ENCODE data around the gene TENT4A.
A peak's percentile ranks its signal among the peaks of the same experiment; 100 is the strongest.
"Not testable (repeated sequence)": the region's sequence is repeated elsewhere in the genome, so short reads cannot be mapped to it uniquely, and the experiment has no call there.

TENT4A gene
- 52.4 to 63.9 (median 55.5) reads per million in 3 donors for total RNA-seq

GRCh38 chr5:6713274-6714225 lies at the start of gene TENT4A:
TSS of gene TENT4A (plus strand) at chr5:6713432. CDS start at chr5:6713984, 552 bp downstream.
- no peaks in the 10 kb centered on the region for H3K9me3 ChIP-seq (ENCODE audit: control insufficient read depth, low read length)
- peaks cover 27% of the 10 kb centered on the region for H3K4me1 ChIP-seq (ENCODE audit: control insufficient read depth, insufficient read depth, low read length, poor library complexity, severe bottlenecking)
- peak in 1 of 3 donors; percentile 30 for DNase-seq
- no peaks in the 10 kb centered on the region for H3K36me3 ChIP-seq (ENCODE audit: control insufficient read depth, insufficient read depth, low read length)
- H3K4me3 ChIP-seq (ENCODE audit: insufficient read depth, low read depth, low read length, poor library complexity, severe bottlenecking): peak within 1 kb of the TSS; percentile 91
- no peaks in the 10 kb centered on the region for H3K27me3 ChIP-seq (replicated peaks; ENCODE audit: control insufficient read depth, insufficient read depth, low read length, poor library complexity, severe bottlenecking)
- H3K27ac ChIP-seq (ENCODE audit: insufficient read depth, low read length, poor library complexity, severe bottlenecking): peak within 1 kb of the TSS; percentile 87

DNA sequence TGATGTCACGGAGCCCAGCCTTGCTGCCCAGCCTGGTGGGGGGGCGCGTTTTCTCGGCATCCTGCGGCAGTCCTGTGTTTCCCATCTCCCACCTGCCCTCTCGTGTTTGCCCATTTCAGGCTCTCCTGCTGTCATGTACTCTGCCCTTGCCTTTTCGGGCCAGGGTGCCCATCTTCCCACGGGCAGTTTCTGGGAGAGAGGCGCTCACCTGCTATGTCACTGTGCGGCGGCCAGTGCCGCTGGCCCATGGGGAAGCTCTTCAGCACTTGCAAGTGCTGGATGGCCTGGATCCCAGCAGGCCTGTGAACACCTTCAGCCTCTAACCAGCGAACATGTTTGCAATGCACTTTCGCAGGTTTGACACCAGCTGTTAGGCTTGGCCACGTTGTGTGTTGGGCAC lies 46.5 kb upstream of the TENT4A start:
- H3K4me1 ChIP-seq (ENCODE audit: control insufficient read depth, insufficient read depth, low read length, poor library complexity, severe bottlenecking): no peaks in the 10 kb centered on the region
- no peaks in the 10 kb centered on the region for H3K9me3 ChIP-seq (ENCODE audit: control insufficient read depth, low read length)
- H3K36me3 ChIP-seq (ENCODE audit: control insufficient read depth, insufficient read depth, low read length): no peaks in the 10 kb centered on the region
- no peaks in the 10 kb centered on the region for H3K27me3 ChIP-seq (replicated peaks; ENCODE audit: control insufficient read depth, insufficient read depth, low read length, poor library complexity, severe bottlenecking)
- H3K27ac ChIP-seq (ENCODE audit: insufficient read depth, low read length, poor library complexity, severe bottlenecking): no peak overlapping the region
- H3K4me3 ChIP-seq (ENCODE audit: insufficient read depth, low read depth, low read length, poor library complexity, severe bottlenecking): no peak overlapping the region
- no peak for DNase-seq

GRCh38 chr5:6667648-6668047 lies 45.6 kb upstream of the TENT4A start:
- Histone ChIP-seq H3K4me3 (ENCODE audit: insufficient read depth, low read depth, low read length, poor library complexity, severe bottlenecking) (no peak overlapping the region), H3K4me1 (ENCODE audit: control insufficient read depth, insufficient read depth, low read length, poor library complexity, severe bottlenecking) (no peaks in the 10 kb centered on the region), H3K9me3 (ENCODE audit: control insufficient read depth, low read length) (no peaks in the 10 kb centered on the region), H3K27me3 (replicated peaks; ENCODE audit: control insufficient read depth, insufficient read depth, low read length, poor library complexity, severe bottlenecking) (no peaks in the 10 kb centered on the region), H3K36me3 (ENCODE audit: control insufficient read depth, insufficient read depth, low read length) (no peaks in the 10 kb centered on the region), H3K27ac (ENCODE audit: insufficient read depth, low read length, poor library complexity, severe bottlenecking) (no peak overlapping the region)
- DNase-seq: no peak

DNA sequence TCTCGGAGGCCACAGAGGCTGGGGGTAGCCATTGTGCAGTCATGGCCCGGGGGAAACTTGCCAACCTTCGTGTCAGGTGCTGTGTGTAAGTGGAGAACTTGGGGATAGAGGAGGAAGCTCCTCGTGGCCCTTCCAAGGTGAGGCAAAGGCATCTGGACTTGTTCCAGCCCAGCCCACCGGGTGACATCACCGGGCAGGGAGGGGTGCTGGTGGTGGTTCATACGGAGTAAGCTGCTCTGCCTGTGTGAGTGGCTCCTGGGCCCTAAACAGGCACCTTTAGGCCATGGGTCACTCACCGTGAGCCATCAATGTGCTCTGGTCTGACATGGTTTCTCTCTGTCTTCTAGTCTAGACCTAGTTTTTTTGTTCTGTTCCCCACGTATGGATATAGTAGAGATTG lies 44.5 kb upstream of the TENT4A start:
- not testable (repeated sequence) for H3K4me3 ChIP-seq (ENCODE audit: insufficient read depth, low read depth, low read length, poor library complexity, severe bottlenecking); H3K4me1 ChIP-seq (ENCODE audit: control insufficient read depth, insufficient read depth, low read length, poor library complexity, severe bottlenecking); H3K27ac ChIP-seq (ENCODE audit: insufficient read depth, low read length, poor library complexity, severe bottlenecking); DNase-seq; H3K27me3 ChIP-seq (replicated peaks; ENCODE audit: control insufficient read depth, insufficient read depth, low read length, poor library complexity, severe bottlenecking); H3K9me3 ChIP-seq (ENCODE audit: control insufficient read depth, low read length); H3K36me3 ChIP-seq (ENCODE audit: control insufficient read depth, insufficient read depth, low read length)

GRCh38 chr5:6673031-6673430 lies 40.2 kb upstream of the TENT4A start:
- no peaks in the 10 kb centered on the region for H3K9me3 ChIP-seq (ENCODE audit: control insufficient read depth, low read length)
- H3K4me1 ChIP-seq (ENCODE audit: control insufficient read depth, insufficient read depth, low read length, poor library complexity, severe bottlenecking): no peaks in the 10 kb centered on the region
- H3K36me3 ChIP-seq (ENCODE audit: control insufficient read depth, insufficient read depth, low read length): no peaks in the 10 kb centered on the region
- no peak overlapping the region for H3K27ac ChIP-seq (ENCODE audit: insufficient read depth, low read length, poor library complexity, severe bottlenecking)
- no peak for DNase-seq
- no peaks in the 10 kb centered on the region for H3K27me3 ChIP-seq (replicated peaks; ENCODE audit: control insufficient read depth, insufficient read depth, low read length, poor library complexity, severe bottlenecking)
- no peak overlapping the region for H3K4me3 ChIP-seq (ENCODE audit: insufficient read depth, low read depth, low read length, poor library complexity, severe bottlenecking)

DNA sequence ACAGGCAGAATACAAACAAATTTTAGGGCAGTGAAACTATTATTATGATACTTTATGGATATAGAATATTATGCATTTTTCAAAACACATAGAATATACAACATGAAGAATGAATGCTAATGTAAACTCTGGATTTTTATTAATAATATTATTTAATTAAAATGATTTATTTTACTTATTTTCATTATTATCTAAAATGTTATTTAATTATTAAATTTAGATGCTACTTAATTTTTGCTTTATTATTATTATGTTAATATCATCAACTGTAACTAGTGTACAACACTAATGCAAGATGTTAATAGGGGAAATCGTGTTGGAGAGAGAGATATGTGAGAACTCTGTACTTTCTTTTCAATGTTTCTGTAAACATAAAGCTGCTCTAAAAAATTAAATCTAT lies 39.3 kb upstream of the TENT4A start:
- no peak overlapping the region for H3K4me3 ChIP-seq (ENCODE audit: insufficient read depth, low read depth, low read length, poor library complexity, severe bottlenecking)
- DNase-seq: no peak
- no peaks in the 10 kb centered on the region for H3K4me1 ChIP-seq (ENCODE audit: control insufficient read depth, insufficient read depth, low read length, poor library complexity, severe bottlenecking)

GRCh38 chr5:6674421-6674820 lies 38.8 kb upstream of the TENT4A start:
- Histone ChIP-seq H3K27me3 (replicated peaks; ENCODE audit: control insufficient read depth, insufficient read depth, low read length, poor library complexity, severe bottlenecking) (no peaks in the 10 kb centered on the region), H3K36me3 (ENCODE audit: control insufficient read depth, insufficient read depth, low read length) (no peaks in the 10 kb centered on the region), H3K4me3 (ENCODE audit: insufficient read depth, low read depth, low read length, poor library complexity, severe bottlenecking) (no peak overlapping the region), H3K4me1 (ENCODE audit: control insufficient read depth, insufficient read depth, low read length, poor library complexity, severe bottlenecking) (no peaks in the 10 kb centered on the region), H3K9me3 (ENCODE audit: control insufficient read depth, low read length) (no peaks in the 10 kb centered on the region), H3K27ac (ENCODE audit: insufficient read depth, low read length, poor library complexity, severe bottlenecking) (no peak overlapping the region)
- DNase-seq: no peak

More for the DNA sequence above, 39.3 kb upstream of the TENT4A start:
- Histone ChIP-seq H3K27ac (ENCODE audit: insufficient read depth, low read length, poor library complexity, severe bottlenecking) (no peak overlapping the region), H3K27me3 (replicated peaks; ENCODE audit: control insufficient read depth, insufficient read depth, low read length, poor library complexity, severe bottlenecking) (no peaks in the 10 kb centered on the region), H3K36me3 (ENCODE audit: control insufficient read depth, insufficient read depth, low read length) (no peaks in the 10 kb centered on the region), H3K9me3 (ENCODE audit: control insufficient read depth, low read length) (no peaks in the 10 kb centered on the region)

DNA sequence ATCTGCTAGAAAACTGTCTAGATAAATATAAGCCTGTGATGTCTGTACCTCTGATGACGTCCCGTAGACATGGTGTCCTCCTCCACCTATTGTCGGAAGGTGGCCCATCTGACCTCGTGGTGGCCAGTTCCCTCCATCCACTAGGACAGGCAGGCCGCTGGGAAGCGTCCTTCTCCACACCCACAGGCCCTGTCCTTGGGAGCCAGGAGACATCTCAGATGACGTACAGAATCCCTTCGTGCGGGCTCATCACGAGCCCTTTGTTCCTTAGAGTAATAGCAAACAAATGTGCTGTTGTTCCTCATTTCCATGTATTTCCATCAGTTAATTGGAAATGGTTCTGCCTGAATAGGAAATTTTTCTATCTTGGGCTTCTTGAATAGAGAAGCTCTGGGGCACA lies 38.3 kb upstream of the TENT4A start:
- Histone ChIP-seq H3K4me1 (ENCODE audit: control insufficient read depth, insufficient read depth, low read length, poor library complexity, severe bottlenecking) (no peaks in the 10 kb centered on the region), H3K27ac (ENCODE audit: insufficient read depth, low read length, poor library complexity, severe bottlenecking) (no peak overlapping the region), H3K36me3 (ENCODE audit: control insufficient read depth, insufficient read depth, low read length) (no peaks in the 10 kb centered on the region), H3K9me3 (ENCODE audit: control insufficient read depth, low read length) (no peaks in the 10 kb centered on the region), H3K27me3 (replicated peaks; ENCODE audit: control insufficient read depth, insufficient read depth, low read length, poor library complexity, severe bottlenecking) (no peaks in the 10 kb centered on the region), H3K4me3 (ENCODE audit: insufficient read depth, low read depth, low read length, poor library complexity, severe bottlenecking) (no peak overlapping the region)
- DNase-seq: no peak

GRCh38 chr5:6675784-6676491 lies 37.3 kb upstream of the TENT4A start:
- H3K36me3 ChIP-seq (ENCODE audit: control insufficient read depth, insufficient read depth, low read length): no peaks in the 10 kb centered on the region
- no peak overlapping the region for H3K27ac ChIP-seq (ENCODE audit: insufficient read depth, low read length, poor library complexity, severe bottlenecking)
- no peaks in the 10 kb centered on the region for H3K9me3 ChIP-seq (ENCODE audit: control insufficient read depth, low read length)
- no peak for DNase-seq
- no peaks in the 10 kb centered on the region for H3K27me3 ChIP-seq (replicated peaks; ENCODE audit: control insufficient read depth, insufficient read depth, low read length, poor library complexity, severe bottlenecking)
- H3K4me3 ChIP-seq (ENCODE audit: insufficient read depth, low read depth, low read length, poor library complexity, severe bottlenecking): no peak overlapping the region
- H3K4me1 ChIP-seq (ENCODE audit: control insufficient read depth, insufficient read depth, low read length, poor library complexity, severe bottlenecking): no peaks in the 10 kb centered on the region

DNA sequence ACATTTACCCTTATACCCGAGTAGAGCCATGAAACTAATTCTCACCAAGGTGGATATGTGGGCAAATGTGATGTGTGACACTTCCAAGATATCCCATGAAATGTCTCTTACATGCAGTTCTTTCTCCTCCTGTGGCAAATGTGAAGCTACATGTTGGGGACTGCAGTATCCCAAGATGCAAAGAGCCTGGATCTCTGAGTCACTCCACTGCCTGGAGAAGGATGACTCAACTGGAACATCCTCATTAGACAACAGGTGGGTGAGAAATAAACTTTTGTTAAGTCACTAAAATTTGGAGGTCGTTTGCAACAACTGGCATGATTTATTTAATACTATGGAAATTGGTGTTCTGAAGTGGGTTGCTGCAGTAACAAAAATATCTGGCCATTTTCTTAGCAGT lies 36.5 kb upstream of the TENT4A start:
- no peak for DNase-seq
- no peak overlapping the region for H3K27ac ChIP-seq (ENCODE audit: insufficient read depth, low read length, poor library complexity, severe bottlenecking)
- H3K4me3 ChIP-seq (ENCODE audit: insufficient read depth, low read depth, low read length, poor library complexity, severe bottlenecking): no peak overlapping the region
- no peaks in the 10 kb centered on the region for H3K36me3 ChIP-seq (ENCODE audit: control insufficient read depth, insufficient read depth, low read length)
- H3K27me3 ChIP-seq (replicated peaks; ENCODE audit: control insufficient read depth, insufficient read depth, low read length, poor library complexity, severe bottlenecking): no peaks in the 10 kb centered on the region
- H3K4me1 ChIP-seq (ENCODE audit: control insufficient read depth, insufficient read depth, low read length, poor library complexity, severe bottlenecking): no peaks in the 10 kb centered on the region
- no peaks in the 10 kb centered on the region for H3K9me3 ChIP-seq (ENCODE audit: control insufficient read depth, low read length)
